BLaER1 treated with 17β-estradiol and CSF1 and Interleukin-3, amounts not matched to agents 10 nM and 100 nM (cell line): ENCODE data around the gene HDLBP.
A peak's percentile ranks its signal among the peaks of the same experiment; 100 is the strongest.

Experiments
- H3K27ac ChIP-seq, 11 experiments: shearing (Covaris generic); formaldehyde crosslinking; 2 replicates each; pipeline ENCODE4 v1.8.1; 2022
- H3K27me3 ChIP-seq, 11 experiments: shearing (Covaris generic); formaldehyde crosslinking; 2 replicates each; pipeline ENCODE4 v1.8.1; 2022
- H3K36me3 ChIP-seq, 11 experiments: shearing (Covaris generic); formaldehyde crosslinking; 2 replicates each; pipeline ENCODE4 v1.8.1; 2022
- H3K4me1 ChIP-seq, 10 experiments: shearing (Covaris generic); formaldehyde crosslinking; 2 replicates each; pipeline ENCODE4 v1.8.1; 2022
- H3K4me2 ChIP-seq, 11 experiments: shearing (Covaris generic); formaldehyde crosslinking; 2 replicates each; pipeline ENCODE4 v1.8.1; 2022
- H3K4me3 ChIP-seq, 10 experiments: shearing (Covaris generic); formaldehyde crosslinking; 2 replicates each; pipeline ENCODE4 v1.8.1; 2022
- H3K9ac ChIP-seq, 11 experiments: shearing (Covaris generic); formaldehyde crosslinking; 2 replicates each; pipeline ENCODE4 v1.8.1; 2022
- H3K9me3 ChIP-seq, 11 experiments: shearing (Covaris generic); formaldehyde crosslinking; replicated peaks in 1 of 11; 2 replicates each; pipeline ENCODE4 v1.8.1; 2022
- H4K20me1 ChIP-seq, 11 experiments: shearing (Covaris generic); formaldehyde crosslinking; 2 replicates each; pipeline ENCODE4 v1.8.1; 2022
- Cebpa-rat ChIP-seq, 11 experiments: shearing (Covaris generic); IDR thresholded peaks; 2 replicates each; pipeline ENCODE4 v1.8.1; 2022

HDLBP gene

GRCh38 chr2:241339839-241340630 lies 24.6 kb upstream of the HDLBP start:
- Histone ChIP-seq H3K9ac (no peak overlapping the region), H3K4me2 (no peak overlapping the region), H3K27ac (no peak overlapping the region), H3K9me3 (no peaks in the 10 kb centered on the region), H3K36me3 (peaks cover 93 to 95% (median 95%) of the 10 kb centered on the region in 11 experiments), H4K20me1 (peaks cover 50 to 95% (median 75%) of the 10 kb centered on the region in 11 experiments), H3K4me1 (peaks cover 0 to 9% (median 2%) of the 10 kb centered on the region in 10 experiments; a peak in 4 of 20 replicates), H3K4me3 (no peak overlapping the region), H3K27me3 (no peaks in the 10 kb centered on the region)
- TF ChIP-seq Cebpa-rat (IDR thresholded peaks at IDR 0.05) = no peak

GRCh38 chr2:241334813-241335212 lies 19.3 kb upstream of the HDLBP start:
- H3K27ac ChIP-seq = no peak overlapping the region
- peaks cover 0 to 9% (median 2%) of the 10 kb centered on the region in 10 experiments; a peak in 4 of 20 replicates for H3K4me1 ChIP-seq
- no peak overlapping the region for H3K9ac ChIP-seq
- H3K9me3 ChIP-seq = no peaks in the 10 kb centered on the region
- no peak for TF ChIP-seq Cebpa-rat (IDR thresholded peaks at IDR 0.05)
- H3K4me2 ChIP-seq = no peak overlapping the region
- no peaks in the 10 kb centered on the region for H3K27me3 ChIP-seq
- no peak overlapping the region for H3K4me3 ChIP-seq
- peaks cover 72 to 95% (median 89%) of the 10 kb centered on the region in 11 experiments for H4K20me1 ChIP-seq
- peaks cover 81 to 95% (median 93%) of the 10 kb centered on the region in 11 experiments for H3K36me3 ChIP-seq

- H3K4me2 ChIP-seq = no peak overlapping the region
- TF ChIP-seq Cebpa-rat (IDR thresholded peaks at IDR 0.05) = no peak
- no peak overlapping the region for H3K27ac ChIP-seq
- peaks cover 68 to 100% (median 92%) of the 10 kb centered on the region in 11 experiments for H4K20me1 ChIP-seq
- no peaks in the 10 kb centered on the region for H3K27me3 ChIP-seq
- peaks cover 85 to 100% (median 98%) of the 10 kb centered on the region in 11 experiments for H3K36me3 ChIP-seq
- no peak overlapping the region for H3K4me3 ChIP-seq
- H3K9me3 ChIP-seq = peaks cover 0 to 5% (median 0%) of the 10 kb centered on the region in 11 experiments; a peak in 5 of 22 replicates
- H3K9ac ChIP-seq = no peak overlapping the region
- peaks cover 0 to 2% (median 0%) of the 10 kb centered on the region in 10 experiments; a peak in 3 of 20 replicates for H3K4me1 ChIP-seq
Observed at GRCh38 chr2:241330616-241330981, 15.1 kb upstream of the HDLBP start.

- Histone ChIP-seq H3K36me3 (peaks cover 86 to 100% (median 96%) of the 10 kb centered on the region in 11 experiments), H3K27ac (no peak overlapping the region), H3K4me1 (peaks cover 0 to 7% (median 6%) of the 10 kb centered on the region in 10 experiments; a peak in 16 of 20 replicates), H3K4me2 (no peak overlapping the region), H3K9me3 (peaks cover 0 to 5% (median 0%) of the 10 kb centered on the region in 11 experiments; a peak in 5 of 22 replicates), H3K4me3 (no peak overlapping the region), H3K27me3 (no peaks in the 10 kb centered on the region), H4K20me1 (peaks cover 67 to 100% (median 92%) of the 10 kb centered on the region in 11 experiments), H3K9ac (no peak overlapping the region)
- no peak for TF ChIP-seq Cebpa-rat (IDR thresholded peaks at IDR 0.05)
Observed at GRCh38 chr2:241329669-241330615, 14.5 kb upstream of the HDLBP start.

- no peak overlapping the region for H3K4me3 ChIP-seq
- peaks cover 41 to 54% (median 52%) of the 10 kb centered on the region in 10 experiments for H3K4me1 ChIP-seq
- H3K9me3 ChIP-seq = peaks cover 0 to 5% (median 0%) of the 10 kb centered on the region in 11 experiments; a peak in 5 of 22 replicates
- H3K4me2 ChIP-seq = peak overlapping the region in 7 of 11 experiments; percentile 8 to 98 (median 76); a peak in 12 of 22 replicates
- peak overlapping the region in 2 of 11 experiments; percentile 21 to 70; a peak in 3 of 22 replicates for H3K27ac ChIP-seq
- no peak overlapping the region for H3K9ac ChIP-seq
- no peak for TF ChIP-seq Cebpa-rat (IDR thresholded peaks at IDR 0.05)
- no peaks in the 10 kb centered on the region for H3K27me3 ChIP-seq
- H4K20me1 ChIP-seq = peaks cover 75 to 100% (median 98%) of the 10 kb centered on the region in 11 experiments
- peaks cover 50 to 85% (median 68%) of the 10 kb centered on the region in 11 experiments for H3K36me3 ChIP-seq
Observed at GRCh38 chr2:241325257-241325656, 9.8 kb upstream of the HDLBP start.

- Histone ChIP-seq H3K4me1 (peaks cover 46 to 58% (median 57%) of the 10 kb centered on the region in 10 experiments), H3K27me3 (no peaks in the 10 kb centered on the region), H4K20me1 (peaks cover 75 to 100% (median 98%) of the 10 kb centered on the region in 11 experiments), H3K9me3 (peaks cover 0 to 5% (median 0%) of the 10 kb centered on the region in 11 experiments; a peak in 5 of 22 replicates), H3K4me2 (peak overlapping the region; percentile 4 to 98 (median 51); a peak in 17 of 22 replicates), H3K4me3 (no peak overlapping the region), H3K27ac (peak overlapping the region in 7 of 11 experiments; percentile 5 to 70 (median 33); a peak in 12 of 22 replicates), H3K9ac (peak overlapping the region in 7 of 11 experiments; percentile 6 to 52 (median 29); a peak in 8 of 22 replicates), H3K36me3 (peaks cover 49 to 85% (median 68%) of the 10 kb centered on the region in 11 experiments)
- TF ChIP-seq Cebpa-rat (IDR thresholded peaks at IDR 0.05) = no peak
Observed at GRCh38 chr2:241324775-241325174, 9.3 kb upstream of the HDLBP start.

- TF ChIP-seq Cebpa-rat (IDR thresholded peaks at IDR 0.05) = no peak
- H3K4me2 ChIP-seq = peak overlapping the region in 7 of 11 experiments; percentile 39 to 98 (median 76); a peak in 12 of 22 replicates
- peaks cover 81 to 100% (median 98%) of the 10 kb centered on the region in 11 experiments for H4K20me1 ChIP-seq
- peaks cover 42 to 85% (median 65%) of the 10 kb centered on the region in 11 experiments for H3K36me3 ChIP-seq
- H3K27me3 ChIP-seq = no peaks in the 10 kb centered on the region
- H3K9me3 ChIP-seq = peaks cover 0 to 5% (median 0%) of the 10 kb centered on the region in 11 experiments; a peak in 5 of 22 replicates
- H3K27ac ChIP-seq = peak overlapping the region in 1 of 11 experiments; percentile 62; a peak in 2 of 22 replicates
- peak overlapping the region in 1 of 11 experiments; percentile 18; a peak in 2 of 22 replicates for H3K9ac ChIP-seq
- no peak overlapping the region for H3K4me3 ChIP-seq
- peaks cover 55 to 68% (median 67%) of the 10 kb centered on the region in 10 experiments for H3K4me1 ChIP-seq
Observed at GRCh38 chr2:241323778-241324177, 8.3 kb upstream of the HDLBP start.

GRCh38 chr2:241321886-241322285 lies 6.4 kb upstream of the HDLBP start:
- TF ChIP-seq Cebpa-rat (IDR thresholded peaks at IDR 0.05) = no peak
- H3K27me3 ChIP-seq = no peaks in the 10 kb centered on the region
- H3K4me3 ChIP-seq = peak overlapping the region in 1 of 10 experiments; percentile 20; a peak in 1 of 20 replicates
- peaks cover 0 to 4% (median 0%) of the 10 kb centered on the region in 11 experiments; a peak in 5 of 22 replicates for H3K9me3 ChIP-seq
- H3K4me1 ChIP-seq = peaks cover 74 to 87% (median 85%) of the 10 kb centered on the region in 10 experiments
- peaks cover 93 to 100% (median 98%) of the 10 kb centered on the region in 11 experiments for H4K20me1 ChIP-seq
- H3K9ac ChIP-seq = peak overlapping the region in 3 of 11 experiments; percentile 22 to 70 (median 48); a peak in 3 of 22 replicates
- peak overlapping the region in 5 of 11 experiments; percentile 1 to 24 (median 6); a peak in 5 of 22 replicates for H3K27ac ChIP-seq
- H3K36me3 ChIP-seq = peaks cover 23 to 80% (median 53%) of the 10 kb centered on the region in 11 experiments
- H3K4me2 ChIP-seq = peak overlapping the region; percentile 13 to 98 (median 72)
